Measurements from ENCODE around the gene NME8.

DNA sequence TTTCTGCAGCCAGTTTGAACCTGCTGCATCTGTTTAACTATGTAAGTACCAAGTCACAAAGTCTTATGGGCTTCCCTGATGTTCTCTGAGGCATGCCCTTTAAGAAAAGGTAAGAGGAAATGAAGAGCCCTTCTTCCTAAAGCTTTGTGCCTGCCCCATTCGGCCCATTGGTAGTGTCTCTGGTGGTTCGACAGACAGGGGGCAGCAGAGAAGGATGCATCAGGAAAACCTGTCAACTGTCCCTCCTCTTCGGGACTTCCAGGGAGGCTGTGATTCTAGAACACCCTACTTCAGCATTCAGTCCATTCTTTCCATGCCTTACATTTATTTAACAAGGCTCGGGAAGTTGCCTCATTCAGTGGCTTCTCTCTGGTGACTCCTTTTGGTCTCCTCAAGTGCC, 70.1 kb downstream of the NME8 start:
- TF ChIP-seq, protein P1, sequence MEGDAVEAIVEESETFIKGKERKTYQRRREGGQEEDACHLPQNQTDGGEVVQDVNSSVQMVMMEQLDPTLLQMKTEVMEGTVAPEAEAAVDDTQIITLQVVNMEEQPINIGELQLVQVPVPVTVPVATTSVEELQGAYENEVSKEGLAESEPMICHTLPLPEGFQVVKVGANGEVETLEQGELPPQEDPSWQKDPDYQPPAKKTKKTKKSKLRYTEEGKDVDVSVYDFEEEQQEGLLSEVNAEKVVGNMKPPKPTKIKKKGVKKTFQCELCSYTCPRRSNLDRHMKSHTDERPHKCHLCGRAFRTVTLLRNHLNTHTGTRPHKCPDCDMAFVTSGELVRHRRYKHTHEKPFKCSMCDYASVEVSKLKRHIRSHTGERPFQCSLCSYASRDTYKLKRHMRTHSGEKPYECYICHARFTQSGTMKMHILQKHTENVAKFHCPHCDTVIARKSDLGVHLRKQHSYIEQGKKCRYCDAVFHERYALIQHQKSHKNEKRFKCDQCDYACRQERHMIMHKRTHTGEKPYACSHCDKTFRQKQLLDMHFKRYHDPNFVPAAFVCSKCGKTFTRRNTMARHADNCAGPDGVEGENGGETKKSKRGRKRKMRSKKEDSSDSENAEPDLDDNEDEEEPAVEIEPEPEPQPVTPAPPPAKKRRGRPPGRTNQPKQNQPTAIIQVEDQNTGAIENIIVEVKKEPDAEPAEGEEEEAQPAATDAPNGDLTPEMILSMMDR (IDR thresholded peaks at IDR 0.05; ENCODE audit: insufficient read depth, low read length), result no peak
- TF ChIP-seq GABPA (IDR thresholded peaks at IDR 0.05; ENCODE audit: low read depth), result no peak
- TF ChIP-seq, protein P2, sequence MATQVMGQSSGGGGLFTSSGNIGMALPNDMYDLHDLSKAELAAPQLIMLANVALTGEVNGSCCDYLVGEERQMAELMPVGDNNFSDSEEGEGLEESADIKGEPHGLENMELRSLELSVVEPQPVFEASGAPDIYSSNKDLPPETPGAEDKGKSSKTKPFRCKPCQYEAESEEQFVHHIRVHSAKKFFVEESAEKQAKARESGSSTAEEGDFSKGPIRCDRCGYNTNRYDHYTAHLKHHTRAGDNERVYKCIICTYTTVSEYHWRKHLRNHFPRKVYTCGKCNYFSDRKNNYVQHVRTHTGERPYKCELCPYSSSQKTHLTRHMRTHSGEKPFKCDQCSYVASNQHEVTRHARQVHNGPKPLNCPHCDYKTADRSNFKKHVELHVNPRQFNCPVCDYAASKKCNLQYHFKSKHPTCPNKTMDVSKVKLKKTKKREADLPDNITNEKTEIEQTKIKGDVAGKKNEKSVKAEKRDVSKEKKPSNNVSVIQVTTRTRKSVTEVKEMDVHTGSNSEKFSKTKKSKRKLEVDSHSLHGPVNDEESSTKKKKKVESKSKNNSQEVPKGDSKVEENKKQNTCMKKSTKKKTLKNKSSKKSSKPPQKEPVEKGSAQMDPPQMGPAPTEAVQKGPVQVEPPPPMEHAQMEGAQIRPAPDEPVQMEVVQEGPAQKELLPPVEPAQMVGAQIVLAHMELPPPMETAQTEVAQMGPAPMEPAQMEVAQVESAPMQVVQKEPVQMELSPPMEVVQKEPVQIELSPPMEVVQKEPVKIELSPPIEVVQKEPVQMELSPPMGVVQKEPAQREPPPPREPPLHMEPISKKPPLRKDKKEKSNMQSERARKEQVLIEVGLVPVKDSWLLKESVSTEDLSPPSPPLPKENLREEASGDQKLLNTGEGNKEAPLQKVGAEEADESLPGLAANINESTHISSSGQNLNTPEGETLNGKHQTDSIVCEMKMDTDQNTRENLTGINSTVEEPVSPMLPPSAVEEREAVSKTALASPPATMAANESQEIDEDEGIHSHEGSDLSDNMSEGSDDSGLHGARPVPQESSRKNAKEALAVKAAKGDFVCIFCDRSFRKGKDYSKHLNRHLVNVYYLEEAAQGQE (IDR thresholded peaks at IDR 0.05; ENCODE audit: insufficient replicate concordance, low read depth), result no peak
